Cardiac muscle cell (in vitro differentiated cells and primary cell): ENCODE measurements around the gene GFPT1. TPM values are rescaled to one million over a fixed set of nuclear protein-coding genes. Genes with fewer than 3 reads are reported as not detected.
A peak's percentile ranks its signal among the peaks of the same experiment; 100 is the strongest.

Source experiments
- DNase-seq, 2 donors: peaks; one replicate each; pipeline versions ENCODE4 v3.0.0 to v3.0.0-alpha.2; 2010 to 2017; ENCODE audit warnings: low read depth in 1 of 2, low spot score in 1 of 2
- H3K27ac ChIP-seq: fragments of 200-600 bp; sonication (generic); 2 replicates; pipeline ENCODE4 v1.5.1; 2016
- H3K27me3 ChIP-seq: fragments of 200-600 bp; sonication (generic); 2 replicates; pipeline ENCODE4 v1.6.0; 2016; ENCODE audit warnings: control low read depth
- H3K36me3 ChIP-seq: fragments of 200-600 bp; sonication (generic); 2 replicates; pipeline ENCODE4 v1.5.1; 2016; ENCODE audit warnings: control low read depth
- H3K4me1 ChIP-seq: fragments of 200-600 bp; sonication (generic); 2 replicates; pipeline ENCODE4 v1.8.1; 2017; ENCODE audit warnings: low read depth, mild to moderate bottlenecking, mixed run types
- H3K4me3 ChIP-seq: fragments of 200-600 bp; sonication (generic); 2 replicates; pipeline ENCODE4 v1.5.1; 2016; ENCODE audit warnings: mild to moderate bottlenecking
- H3K9me3 ChIP-seq: fragments of 200-600 bp; sonication (generic); 2 replicates; pipeline ENCODE4 v1.5.1; 2017; ENCODE audit warnings: low read depth, mild to moderate bottlenecking, control low read depth
- CTCF ChIP-seq: IDR thresholded peaks from 2 replicates; pipeline ENCODE4 v1.5.1; 2012; ENCODE audit warnings: low read depth, mild to moderate bottlenecking, low read length
- polyA plus RNA-seq: library from polyadenylated mRNA; unstranded; fragments of >200 nt; fragmentation: Nextera tagmentation; extraction: Ambion mirVana; gene quantifications from 2 replicates; pipeline ENCODE4 v1.2.1, GENCODE V29; 2016
- total RNA-seq: library from RNA; depleted of rRNA; stranded (reverse); fragments of >200 nt; gene quantifications from 2 replicates; pipeline ENCODE4 v1.2.3, GENCODE V29; 2016

GFPT1 gene
- total and polyA plus RNA-seq, 2 experiments from 2014 or later: 22.4 to 31.7 TPM

DNA sequence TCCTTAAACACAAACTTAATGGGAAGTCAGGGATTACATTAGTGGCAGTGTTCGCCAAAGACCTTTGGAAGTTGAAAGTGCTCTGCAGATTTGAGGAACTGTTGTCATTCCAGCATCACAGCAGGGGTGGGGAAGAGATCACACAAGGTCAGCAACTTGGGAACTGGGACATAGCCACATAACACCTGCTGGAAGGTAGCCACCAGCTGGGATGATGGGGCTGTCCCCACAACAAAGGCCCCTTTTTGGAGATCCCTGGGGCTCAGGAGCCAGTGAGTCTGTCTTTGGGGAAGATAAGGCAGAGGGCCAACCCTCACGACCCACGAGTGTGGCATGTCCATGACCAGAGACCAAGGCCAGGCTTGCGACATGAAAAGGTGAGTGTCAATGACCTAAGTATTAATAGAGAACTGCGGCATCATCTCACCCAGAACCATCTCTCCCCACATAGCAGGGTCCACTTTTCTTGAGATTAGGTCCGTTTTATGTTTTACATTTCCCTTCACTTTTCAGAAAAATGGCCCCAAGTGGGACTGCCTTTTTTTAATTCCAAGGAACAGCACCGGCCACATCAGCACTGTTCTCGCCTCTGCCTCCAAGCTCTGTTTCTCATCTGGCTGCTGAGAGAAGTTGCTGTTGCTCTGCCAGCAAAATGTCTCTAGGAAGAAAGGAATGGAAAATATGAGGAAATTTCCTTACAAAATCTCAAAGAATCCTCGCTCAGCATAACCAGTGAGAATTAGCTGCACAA, 106.9 kb downstream of the GFPT1 start:
- no peaks in the 10 kb centered on the region for H3K27me3 ChIP-seq

GRCh38 chr2:69279211-69279610, 107.8 kb downstream of the GFPT1 start:
- H3K27ac ChIP-seq: no peak overlapping the region
- H3K4me1 ChIP-seq: no peaks in the 10 kb centered on the region
- no peak for TF ChIP-seq CTCF
- DNase-seq: no peak
- no peaks in the 10 kb centered on the region for H3K27me3 ChIP-seq
- no peak overlapping the region for H3K4me3 ChIP-seq
- no peaks in the 10 kb centered on the region for H3K36me3 ChIP-seq
- H3K9me3 ChIP-seq: no peaks in the 10 kb centered on the region

More for the DNA sequence above, 106.9 kb downstream of the GFPT1 start:
- Histone ChIP-seq H3K36me3 (no peaks in the 10 kb centered on the region), H3K9me3 (no peaks in the 10 kb centered on the region), H3K27ac (no peak overlapping the region), H3K4me3 (no peak overlapping the region), H3K4me1 (no peaks in the 10 kb centered on the region)
- no peak for TF ChIP-seq CTCF
- peak in 1 of 2 donors; percentile 38 for DNase-seq

GRCh38 chr2:69278366-69278765, 108.7 kb downstream of the GFPT1 start:
- H3K27me3 ChIP-seq: no peaks in the 10 kb centered on the region
- no peaks in the 10 kb centered on the region for H3K4me1 ChIP-seq
- peak in 1 of 2 donors; percentile 62 for DNase-seq
- no peak overlapping the region for H3K27ac ChIP-seq
- TF ChIP-seq CTCF: no peak
- H3K9me3 ChIP-seq: no peaks in the 10 kb centered on the region
- H3K4me3 ChIP-seq: no peak overlapping the region
- no peaks in the 10 kb centered on the region for H3K36me3 ChIP-seq

- Histone ChIP-seq H3K4me1 (no peaks in the 10 kb centered on the region), H3K27ac (no peak overlapping the region), H3K4me3 (no peak overlapping the region), H3K36me3 (no peaks in the 10 kb centered on the region), H3K27me3 (no peaks in the 10 kb centered on the region), H3K9me3 (no peaks in the 10 kb centered on the region)
- no peak for TF ChIP-seq CTCF
- DNase-seq: no peak
These were observed 111.5 kb downstream of the GFPT1 start for GRCh38 chr2:69275490-69275889.

- H3K4me1 ChIP-seq: no peaks in the 10 kb centered on the region
- no peaks in the 10 kb centered on the region for H3K27me3 ChIP-seq
- no peaks in the 10 kb centered on the region for H3K9me3 ChIP-seq
- H3K27ac ChIP-seq: no peak overlapping the region
- no peak overlapping the region for H3K4me3 ChIP-seq
- no peaks in the 10 kb centered on the region for H3K36me3 ChIP-seq
- peak in 1 of 2 donors; percentile 76 for DNase-seq
- TF ChIP-seq CTCF: peak; percentile 19
These were observed 114.1 kb downstream of the GFPT1 start for GRCh38 chr2:69272803-69273471.
